ENCODE results near the gene DNAAF8.
A peak's percentile ranks its signal among the peaks of the same experiment; 100 is the strongest.

DNAAF8 gene

GRCh38 chr16:4760221-4760910, 26.0 kb downstream of the DNAAF8 start:
- Histone ChIP-seq H3K4me1 (ENCODE audit: insufficient read depth, insufficient read length) (no peaks in the 10 kb centered on the region), H3K27me3 (ENCODE audit: insufficient read depth, insufficient read length) (no peaks in the 10 kb centered on the region), H3K9ac (ENCODE audit: insufficient read length, low read depth) (no peak overlapping the region), H3K9me3 (ENCODE audit: insufficient read depth, low read length) (peaks cover 4% of the 10 kb centered on the region; the same call in 1 of the 2 replicates), H3K36me3 (ENCODE audit: insufficient read depth, insufficient read length, low read length) (peaks cover 85% of the 10 kb centered on the region), H3K4me3 (ENCODE audit: insufficient read length, low read depth) (no peak overlapping the region)
- DNase-seq (ENCODE audit: low read depth, low spot score): no peak
- TF ChIP-seq YY1 (IDR thresholded peaks at IDR 0.05; ENCODE audit: insufficient read depth, insufficient read length): no peak
- TF ChIP-seq SUZ12 (IDR thresholded peaks at IDR 0.05; ENCODE audit: extremely low read depth, insufficient read depth, insufficient read length): no peak
- TF ChIP-seq ZNF274 (IDR thresholded peaks at IDR 0.05; ENCODE audit: low read depth, low read length): no peak

GRCh38 chr16:4762205-4762604, 27.9 kb downstream of the DNAAF8 start:
- no peak for TF ChIP-seq SUZ12 (IDR thresholded peaks at IDR 0.05; ENCODE audit: extremely low read depth, insufficient read depth, insufficient read length)
- no peak for TF ChIP-seq YY1 (IDR thresholded peaks at IDR 0.05; ENCODE audit: insufficient read depth, insufficient read length)
- no peak for TF ChIP-seq ZNF274 (IDR thresholded peaks at IDR 0.05; ENCODE audit: low read depth, low read length)
- Histone ChIP-seq H3K36me3 (ENCODE audit: insufficient read depth, insufficient read length, low read length) (peaks cover 77% of the 10 kb centered on the region), H3K9ac (ENCODE audit: insufficient read length, low read depth) (no peak overlapping the region), H3K27me3 (ENCODE audit: insufficient read depth, insufficient read length) (no peaks in the 10 kb centered on the region), H3K4me1 (ENCODE audit: insufficient read depth, insufficient read length) (peaks cover 8% of the 10 kb centered on the region), H3K9me3 (ENCODE audit: insufficient read depth, low read length) (no peaks in the 10 kb centered on the region), H3K4me3 (ENCODE audit: insufficient read length, low read depth) (no peak overlapping the region)
- no peak for DNase-seq (ENCODE audit: low read depth, low spot score)

GRCh38 chr16:4763791-4764190, 29.5 kb downstream of the DNAAF8 start:
- no peaks in the 10 kb centered on the region for H3K27me3 ChIP-seq (ENCODE audit: insufficient read depth, insufficient read length)
- peaks cover 8% of the 10 kb centered on the region for H3K4me1 ChIP-seq (ENCODE audit: insufficient read depth, insufficient read length)
- no peak for DNase-seq (ENCODE audit: low read depth, low spot score)
- TF ChIP-seq ZNF274 (IDR thresholded peaks at IDR 0.05; ENCODE audit: low read depth, low read length) (no peak), SUZ12 (IDR thresholded peaks at IDR 0.05; ENCODE audit: extremely low read depth, insufficient read depth, insufficient read length) (no peak), YY1 (IDR thresholded peaks at IDR 0.05; ENCODE audit: insufficient read depth, insufficient read length) (no peak)
- H3K36me3 ChIP-seq (ENCODE audit: insufficient read depth, insufficient read length, low read length): peaks cover 64% of the 10 kb centered on the region
- peak overlapping the region; percentile 38 for H3K9ac ChIP-seq (ENCODE audit: insufficient read length, low read depth)
- no peaks in the 10 kb centered on the region for H3K9me3 ChIP-seq (ENCODE audit: insufficient read depth, low read length)
- H3K4me3 ChIP-seq (ENCODE audit: insufficient read length, low read depth): no peak overlapping the region

- peak overlapping the region; percentile 98 for H3K9ac ChIP-seq (ENCODE audit: insufficient read length, low read depth)
- peaks cover 13% of the 10 kb centered on the region for H3K4me1 ChIP-seq (ENCODE audit: insufficient read depth, insufficient read length)
- no peak for DNase-seq (ENCODE audit: low read depth, low spot score)
- H3K4me3 ChIP-seq (ENCODE audit: insufficient read length, low read depth): peak overlapping the region; percentile 94
- peaks cover 47% of the 10 kb centered on the region for H3K36me3 ChIP-seq (ENCODE audit: insufficient read depth, insufficient read length, low read length)
- H3K9me3 ChIP-seq (ENCODE audit: insufficient read depth, low read length): no peaks in the 10 kb centered on the region
- TF ChIP-seq ZNF274 (IDR thresholded peaks at IDR 0.05; ENCODE audit: low read depth, low read length) (no peak), SUZ12 (IDR thresholded peaks at IDR 0.05; ENCODE audit: extremely low read depth, insufficient read depth, insufficient read length) (no peak), YY1 (IDR thresholded peaks at IDR 0.05; ENCODE audit: insufficient read depth, insufficient read length) (no peak)
- no peaks in the 10 kb centered on the region for H3K27me3 ChIP-seq (ENCODE audit: insufficient read depth, insufficient read length)
Observed at GRCh38 chr16:4765511-4766474, 31.5 kb downstream of the DNAAF8 start.

GRCh38 chr16:4766875-4767628, 32.7 kb downstream of the DNAAF8 start, which contains the start of gene ZNF500:
TSS of gene ZNF500 (minus strand) at chr16:4767162. CDS start at chr16:4765978, 1,184 bp downstream.
- Histone ChIP-seq H3K36me3 (ENCODE audit: insufficient read depth, insufficient read length, low read length) (peaks cover 37% of the 10 kb centered on the region), H3K4me3 (ENCODE audit: insufficient read length, low read depth) (peak within 1 kb of the TSS; percentile 94), H3K27me3 (ENCODE audit: insufficient read depth, insufficient read length) (no peaks in the 10 kb centered on the region), H3K9me3 (ENCODE audit: insufficient read depth, low read length) (no peaks in the 10 kb centered on the region), H3K9ac (ENCODE audit: insufficient read length, low read depth) (peak within 1 kb of the TSS; percentile 98), H3K4me1 (ENCODE audit: insufficient read depth, insufficient read length) (peaks cover 13% of the 10 kb centered on the region)
- no peak for TF ChIP-seq SUZ12 (IDR thresholded peaks at IDR 0.05; ENCODE audit: extremely low read depth, insufficient read depth, insufficient read length)
- TF ChIP-seq YY1 (IDR thresholded peaks at IDR 0.05; ENCODE audit: insufficient read depth, insufficient read length): no peak
- no peak for TF ChIP-seq ZNF274 (IDR thresholded peaks at IDR 0.05; ENCODE audit: low read depth, low read length)
- DNase-seq (ENCODE audit: low read depth, low spot score): peak; percentile 96

- no peaks in the 10 kb centered on the region for H3K27me3 ChIP-seq (ENCODE audit: insufficient read depth, insufficient read length)
- no peak for DNase-seq (ENCODE audit: low read depth, low spot score)
- no peaks in the 10 kb centered on the region for H3K9me3 ChIP-seq (ENCODE audit: insufficient read depth, low read length)
- TF ChIP-seq SUZ12 (IDR thresholded peaks at IDR 0.05; ENCODE audit: extremely low read depth, insufficient read depth, insufficient read length) (no peak), YY1 (IDR thresholded peaks at IDR 0.05; ENCODE audit: insufficient read depth, insufficient read length) (no peak), ZNF274 (IDR thresholded peaks at IDR 0.05; ENCODE audit: low read depth, low read length) (no peak)
- H3K9ac ChIP-seq (ENCODE audit: insufficient read length, low read depth): peak overlapping the region; percentile 85
- peak overlapping the region; percentile 94 for H3K4me3 ChIP-seq (ENCODE audit: insufficient read length, low read depth)
- peaks cover 28% of the 10 kb centered on the region for H3K36me3 ChIP-seq (ENCODE audit: insufficient read depth, insufficient read length, low read length)
- H3K4me1 ChIP-seq (ENCODE audit: insufficient read depth, insufficient read length): peaks cover 13% of the 10 kb centered on the region
Observed at GRCh38 chr16:4767872-4768548, 33.7 kb downstream of the DNAAF8 start.
